GM10248 (cell line): ENCODE results near the gene HSPA12B.

Source experiments
- CTCF ChIA-PET: fragments of 300-600 bp; sonication (Branson Sonifier 250); formaldehyde crosslinking; extraction: SDS; loops from one replicate; lab custom pipeline; 2021; ENCODE audit warnings: antibody characterized with exemption; lab: Yijun Ruan, JAX
- POLR2A ChIA-PET: fragments of 350-650 bp; sonication (Branson Sonifier 250); formaldehyde crosslinking; extraction: SDS; loops from one replicate; lab custom pipeline; 2020; ENCODE audit warnings: antibody characterized with exemption; lab: Yijun Ruan, JAX
- DNase-seq: peaks from one replicate; pipeline ENCODE4 v3.0.0; 2012; ENCODE audit errors: extremely low spot score
- CTCF ChIP-seq: IDR thresholded peaks from 2 replicates; pipeline ENCODE4 v1.5.1; 2012; ENCODE audit warnings: mild to moderate bottlenecking, low read depth; ENCODE audit errors: extremely low read depth, missing control alignments, control extremely low read depth

Gene HSPA12B

GRCh38 chr20:3701061-3701998 lies 31.2 kb upstream of the HSPA12B start:
- ChIA-PET CTCF (interaction anchor here (1.4 to 8.9 kb wide), 2 partner anchors 9 to 25 kb away, joined by 4 to 64 read pairs; no protein-coding TSS in a partner anchor), POLR2A (no interaction called here)
- no peak for DNase-seq
- no peak for TF ChIP-seq CTCF

GRCh38 chr20:3702611-3703391 lies 29.7 kb upstream of the HSPA12B start:
- no peak for TF ChIP-seq CTCF
- ChIA-PET CTCF (interaction anchor here (1.8 to 2.2 kb wide), 2 partner anchors 8 to 26 kb away, joined by 6 to 8 read pairs; no protein-coding TSS in a partner anchor), POLR2A (no interaction called here)
- DNase-seq = no peak

- no peak for DNase-seq
- POLR2A ChIA-PET = no interaction called here
- CTCF ChIA-PET = interaction anchor here (1.2 to 2.2 kb wide), 4 partner anchors 10 to 141 kb away, joined by 3 to 8 read pairs (median 6); no protein-coding TSS in a partner anchor
- TF ChIP-seq CTCF = no peak
Measured at GRCh38 chr20:3704087-3704486, 28.4 kb upstream of the HSPA12B start.

GRCh38 chr20:3705491-3705969 lies 27.0 kb upstream of the HSPA12B start:
- no peak for DNase-seq
- CTCF ChIA-PET = interaction anchor here (0.7 to 3.3 kb wide), 3 partner anchors 11 to 64 kb away, joined by 3 to 9 read pairs (median 6); no protein-coding TSS in a partner anchor
- TF ChIP-seq CTCF = no peak
- POLR2A ChIA-PET = no interaction called here

GRCh38 chr20:3705970-3706739 lies 26.3 kb upstream of the HSPA12B start:
- DNase-seq = no peak
- POLR2A ChIA-PET = interaction anchor here (0.6 kb wide), 1 partner anchor 148 kb away, joined by 4 read pairs; no protein-coding TSS in a partner anchor
- CTCF ChIA-PET = interaction anchor here (3.3 to 5.5 kb wide), 2 partner anchors 10 to 28 kb away, joined by 9 to 69 read pairs; no protein-coding TSS in a partner anchor
- no peak for TF ChIP-seq CTCF
